Choroid plexus epithelial cell (primary cell): ENCODE measurements around the gene CSMD2.

Source experiments
- DNase-seq: peaks from one replicate; pipeline ENCODE4 v3.0.0-alpha.2; 2010; ENCODE audit warnings: low read depth
- H3K4me3 ChIP-seq: 2 replicates; pipeline ENCODE4 v1.5.1; 2011; ENCODE audit warnings: low read depth, mild to moderate bottlenecking, control low read depth, low read length, moderate library complexity
- CTCF ChIP-seq: conservative IDR thresholded peaks from 2 replicates; pipeline ENCODE4 v1.5.1; 2011; ENCODE audit warnings: low read depth, mild to moderate bottlenecking, control low read depth, inconsistent platforms, low read length, moderate library complexity

Gene CSMD2

GRCh38 chr1:33507661-33508060 is 657.4 kb downstream of the CSMD2 start:
- no peak overlapping the region for H3K4me3 ChIP-seq
- no peak for TF ChIP-seq CTCF
- no peak for DNase-seq

GRCh38 chr1:33503506-33503905 is 661.5 kb downstream of the CSMD2 start:
- no peak for DNase-seq
- no peak overlapping the region for H3K4me3 ChIP-seq
- TF ChIP-seq CTCF: no peak

- TF ChIP-seq CTCF: no peak
- peak; percentile 78 for DNase-seq
- H3K4me3 ChIP-seq: no peak overlapping the region
Observed at GRCh38 chr1:33502726-33503125, 662.3 kb downstream of the CSMD2 start.

- TF ChIP-seq CTCF: no peak
- no peak for DNase-seq
- H3K4me3 ChIP-seq: no peak overlapping the region
Observed at GRCh38 chr1:33501774-33502173, 663.3 kb downstream of the CSMD2 start.

GRCh38 chr1:33501309-33501708 is 663.7 kb downstream of the CSMD2 start:
- no peak for DNase-seq
- H3K4me3 ChIP-seq: no peak overlapping the region
- no peak for TF ChIP-seq CTCF

GRCh38 chr1:33500547-33500946 is 664.5 kb downstream of the CSMD2 start:
- H3K4me3 ChIP-seq: no peak overlapping the region
- peak; percentile 33 for TF ChIP-seq CTCF
- no peak for DNase-seq

GRCh38 chr1:33497410-33497809 is 667.6 kb downstream of the CSMD2 start:
- H3K4me3 ChIP-seq: no peak overlapping the region
- no peak for TF ChIP-seq CTCF
- no peak for DNase-seq
